ENCODE measurements around the gene PPP1R9B. TPM values are rescaled to one million over a fixed set of nuclear protein-coding genes. Genes with fewer than 3 reads are reported as not detected.

The PPP1R9B gene
- total RNA-seq, 1 experiment from 2014 or later, result 112 TPM

GRCh38 chr17:50120475-50121253 lies 29.8 kb downstream of the PPP1R9B start:
- no peaks in the 10 kb centered on the region for H3K79me2 ChIP-seq (ENCODE audit: insufficient read depth, low read length)
- ATAC-seq (no peak), DNase-seq (ENCODE audit: low read depth, low spot score) (no peak)
- no peak overlapping the region for H3K4me2 ChIP-seq (ENCODE audit: low read length)
- no peaks in the 10 kb centered on the region for H3K9me2 ChIP-seq (ENCODE audit: insufficient read depth)
- H3K27me3 ChIP-seq (ENCODE audit: insufficient read depth, low read length), result peaks cover 6% of the 10 kb centered on the region; the same call in 1 of the 2 replicates
- ChIA-PET RAD21 (ENCODE audit: low non-redundant PET in 1 of 2, low total read pairs in 2 of 2, uncharacterized antibody in 2 of 2, unreplicated experiment in 2 of 2) (no interaction called here), POLR2A (no interaction called here), CTCF (no interaction called here)
- no peak overlapping the region for H2AFZ ChIP-seq (ENCODE audit: low read depth, low read length, poor library complexity, severe bottlenecking)
- intact Hi-C loops (cut with micrococcal nuclease), result no loop called here
- H4K20me1 ChIP-seq (ENCODE audit: insufficient read depth), result no peaks in the 10 kb centered on the region
- no peak overlapping the region for H3K9ac ChIP-seq (ENCODE audit: low read length)
- TF ChIP-seq CEBPB (IDR thresholded peaks at IDR 0.05; ENCODE audit: low read depth) (no peak), FOSL1 (IDR thresholded peaks at IDR 0.05; ENCODE audit: low read depth) (no peak), RAD21 (IDR thresholded peaks at IDR 0.05; ENCODE audit: low read depth) (no peak), ZBTB33 (IDR thresholded peaks at IDR 0.05; ENCODE audit: extremely low read depth, insufficient replicate concordance, low read length) (no peak), YY1 (IDR thresholded peaks at IDR 0.05; ENCODE audit: extremely low read depth, insufficient replicate concordance, low read depth, low read length) (no peak), POLR2A (IDR thresholded peaks at IDR 0.05; ENCODE audit: borderline replicate concordance, extremely low read depth, insufficient read depth, insufficient read length) (no peak), JUND (IDR thresholded peaks at IDR 0.05) (no peak), CBX3 (IDR thresholded peaks at IDR 0.05; ENCODE audit: low read depth) (no peak), EZH2phosphoT487 (IDR thresholded peaks at IDR 0.05; ENCODE audit: borderline replicate concordance) (no peak), ATF3 (IDR thresholded peaks at IDR 0.05) (no peak), ZNF274 (IDR thresholded peaks at IDR 0.05; ENCODE audit: low read depth, low read length) (no peak), TCF7L2 (IDR thresholded peaks at IDR 0.05; ENCODE audit: borderline replicate concordance, extremely low read depth, insufficient read depth, insufficient read length) (no peak), EGR1 (IDR thresholded peaks at IDR 0.05; ENCODE audit: low read depth) (no peak)
- TF ChIP-seq, protein P1, sequence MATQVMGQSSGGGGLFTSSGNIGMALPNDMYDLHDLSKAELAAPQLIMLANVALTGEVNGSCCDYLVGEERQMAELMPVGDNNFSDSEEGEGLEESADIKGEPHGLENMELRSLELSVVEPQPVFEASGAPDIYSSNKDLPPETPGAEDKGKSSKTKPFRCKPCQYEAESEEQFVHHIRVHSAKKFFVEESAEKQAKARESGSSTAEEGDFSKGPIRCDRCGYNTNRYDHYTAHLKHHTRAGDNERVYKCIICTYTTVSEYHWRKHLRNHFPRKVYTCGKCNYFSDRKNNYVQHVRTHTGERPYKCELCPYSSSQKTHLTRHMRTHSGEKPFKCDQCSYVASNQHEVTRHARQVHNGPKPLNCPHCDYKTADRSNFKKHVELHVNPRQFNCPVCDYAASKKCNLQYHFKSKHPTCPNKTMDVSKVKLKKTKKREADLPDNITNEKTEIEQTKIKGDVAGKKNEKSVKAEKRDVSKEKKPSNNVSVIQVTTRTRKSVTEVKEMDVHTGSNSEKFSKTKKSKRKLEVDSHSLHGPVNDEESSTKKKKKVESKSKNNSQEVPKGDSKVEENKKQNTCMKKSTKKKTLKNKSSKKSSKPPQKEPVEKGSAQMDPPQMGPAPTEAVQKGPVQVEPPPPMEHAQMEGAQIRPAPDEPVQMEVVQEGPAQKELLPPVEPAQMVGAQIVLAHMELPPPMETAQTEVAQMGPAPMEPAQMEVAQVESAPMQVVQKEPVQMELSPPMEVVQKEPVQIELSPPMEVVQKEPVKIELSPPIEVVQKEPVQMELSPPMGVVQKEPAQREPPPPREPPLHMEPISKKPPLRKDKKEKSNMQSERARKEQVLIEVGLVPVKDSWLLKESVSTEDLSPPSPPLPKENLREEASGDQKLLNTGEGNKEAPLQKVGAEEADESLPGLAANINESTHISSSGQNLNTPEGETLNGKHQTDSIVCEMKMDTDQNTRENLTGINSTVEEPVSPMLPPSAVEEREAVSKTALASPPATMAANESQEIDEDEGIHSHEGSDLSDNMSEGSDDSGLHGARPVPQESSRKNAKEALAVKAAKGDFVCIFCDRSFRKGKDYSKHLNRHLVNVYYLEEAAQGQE (IDR thresholded peaks at IDR 0.05; ENCODE audit: low read depth), result no peak
- TF ChIP-seq, protein P2, sequence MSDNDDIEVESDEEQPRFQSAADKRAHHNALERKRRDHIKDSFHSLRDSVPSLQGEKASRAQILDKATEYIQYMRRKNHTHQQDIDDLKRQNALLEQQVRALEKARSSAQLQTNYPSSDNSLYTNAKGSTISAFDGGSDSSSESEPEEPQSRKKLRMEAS (IDR thresholded peaks at IDR 0.05), result no peak
- peaks cover 12 to 30% of the 10 kb centered on the region in 2 experiments; a peak in 3 of 4 replicates for H3K4me1 ChIP-seq (ENCODE audit: control insufficient read depth in 1 of 2, insufficient read depth in 2 of 2, low read length in 2 of 2)
- no peaks in the 10 kb centered on the region for H3K36me3 ChIP-seq (ENCODE audit: control insufficient read depth in 1 of 2, insufficient read depth in 2 of 2, low read length in 2 of 2)
- H3K4me3 ChIP-seq (replicated peaks in 1 of 2; ENCODE audit: low read depth in 1 of 2, low read length in 2 of 2), result no peak overlapping the region
- no TSS peak for BruUV-seq (replicated peaks)
- no peak overlapping the region for H3K27ac ChIP-seq (ENCODE audit: low read depth, low read length)
- no peaks in the 10 kb centered on the region for H3K9me3 ChIP-seq (ENCODE audit: control insufficient read depth in 1 of 2, insufficient read depth in 1 of 2, low read depth in 1 of 2, low read length in 2 of 2)

Data from HCT116 (cell line).